ENCODE measurements around the gene MPZL1. TPM values are rescaled to one million over a fixed set of nuclear protein-coding genes. Genes with fewer than 3 reads are reported as not detected.

Gene MPZL1
- total and polyA plus RNA-seq, 4 donors, result 11.3 to 26.1 (median 16.8) TPM

DNA sequence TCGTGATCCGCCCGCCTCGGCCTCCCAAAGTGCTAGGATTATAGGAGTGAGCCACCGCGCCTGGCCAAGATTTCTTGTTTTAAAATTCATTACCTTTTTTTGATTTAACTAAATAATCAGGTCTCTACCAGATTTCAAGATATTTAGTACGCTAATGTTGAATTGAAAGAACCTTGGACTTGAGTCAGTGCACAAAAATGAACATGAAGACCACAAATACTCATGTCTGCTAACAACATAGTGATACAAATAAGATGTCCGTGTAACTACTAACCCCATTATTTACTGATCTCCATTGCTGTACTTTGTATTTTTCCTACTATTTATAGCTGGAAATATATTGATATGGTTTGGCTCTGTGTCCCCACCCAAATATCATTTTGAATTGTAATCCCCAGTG, 16.4 kb downstream of the MPZL1 start:
- no peak overlapping the region for H3K9ac ChIP-seq (ENCODE audit: low read depth in 1 of 2, low read length in 2 of 2)
- no peak for DNase-seq (ENCODE audit: low spot score)
- no peak overlapping the region for H3K27ac ChIP-seq (ENCODE audit: low read depth in 1 of 2, low read length in 2 of 2)
- no peak for TF ChIP-seq HNF4A (conservative IDR thresholded peaks at IDR 0.05)
- TF ChIP-seq, protein P1, sequence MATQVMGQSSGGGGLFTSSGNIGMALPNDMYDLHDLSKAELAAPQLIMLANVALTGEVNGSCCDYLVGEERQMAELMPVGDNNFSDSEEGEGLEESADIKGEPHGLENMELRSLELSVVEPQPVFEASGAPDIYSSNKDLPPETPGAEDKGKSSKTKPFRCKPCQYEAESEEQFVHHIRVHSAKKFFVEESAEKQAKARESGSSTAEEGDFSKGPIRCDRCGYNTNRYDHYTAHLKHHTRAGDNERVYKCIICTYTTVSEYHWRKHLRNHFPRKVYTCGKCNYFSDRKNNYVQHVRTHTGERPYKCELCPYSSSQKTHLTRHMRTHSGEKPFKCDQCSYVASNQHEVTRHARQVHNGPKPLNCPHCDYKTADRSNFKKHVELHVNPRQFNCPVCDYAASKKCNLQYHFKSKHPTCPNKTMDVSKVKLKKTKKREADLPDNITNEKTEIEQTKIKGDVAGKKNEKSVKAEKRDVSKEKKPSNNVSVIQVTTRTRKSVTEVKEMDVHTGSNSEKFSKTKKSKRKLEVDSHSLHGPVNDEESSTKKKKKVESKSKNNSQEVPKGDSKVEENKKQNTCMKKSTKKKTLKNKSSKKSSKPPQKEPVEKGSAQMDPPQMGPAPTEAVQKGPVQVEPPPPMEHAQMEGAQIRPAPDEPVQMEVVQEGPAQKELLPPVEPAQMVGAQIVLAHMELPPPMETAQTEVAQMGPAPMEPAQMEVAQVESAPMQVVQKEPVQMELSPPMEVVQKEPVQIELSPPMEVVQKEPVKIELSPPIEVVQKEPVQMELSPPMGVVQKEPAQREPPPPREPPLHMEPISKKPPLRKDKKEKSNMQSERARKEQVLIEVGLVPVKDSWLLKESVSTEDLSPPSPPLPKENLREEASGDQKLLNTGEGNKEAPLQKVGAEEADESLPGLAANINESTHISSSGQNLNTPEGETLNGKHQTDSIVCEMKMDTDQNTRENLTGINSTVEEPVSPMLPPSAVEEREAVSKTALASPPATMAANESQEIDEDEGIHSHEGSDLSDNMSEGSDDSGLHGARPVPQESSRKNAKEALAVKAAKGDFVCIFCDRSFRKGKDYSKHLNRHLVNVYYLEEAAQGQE (IDR thresholded peaks at IDR 0.05), result no peak
- TF ChIP-seq, protein P2, sequence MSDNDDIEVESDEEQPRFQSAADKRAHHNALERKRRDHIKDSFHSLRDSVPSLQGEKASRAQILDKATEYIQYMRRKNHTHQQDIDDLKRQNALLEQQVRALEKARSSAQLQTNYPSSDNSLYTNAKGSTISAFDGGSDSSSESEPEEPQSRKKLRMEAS (IDR thresholded peaks at IDR 0.05), result no peak
- no peak for TF ChIP-seq RXRA (IDR thresholded peaks at IDR 0.05)
- TF ChIP-seq YY1 (IDR thresholded peaks at IDR 0.05), result no peak
- no peak for TF ChIP-seq RAD21 (IDR thresholded peaks at IDR 0.05)
- H3K9me3 ChIP-seq (ENCODE audit: control insufficient read depth in 4 of 4, low read length in 3 of 4), result no peaks in the 10 kb centered on the region
- no peaks in the 10 kb centered on the region for H3K36me3 ChIP-seq (ENCODE audit: control insufficient read depth in 4 of 4, insufficient read depth in 3 of 4, low read depth in 1 of 4, low read length in 3 of 4)
- no peak overlapping the region for H3K4me3 ChIP-seq (ENCODE audit: low read depth in 1 of 3, low read length in 3 of 3)
- peaks cover 0 to 4% (median 0%) of the 10 kb centered on the region in 4 donors for H3K4me1 ChIP-seq (ENCODE audit: control insufficient read depth in 4 of 4, insufficient read depth in 4 of 4, low read length in 3 of 4)
- H3K27me3 ChIP-seq (ENCODE audit: control insufficient read depth in 4 of 4, insufficient read depth in 4 of 4, low read length in 3 of 4), result no peaks in the 10 kb centered on the region
- WGBS, result 98% methylated on average over 8 of the region's 8 CpGs

DNA sequence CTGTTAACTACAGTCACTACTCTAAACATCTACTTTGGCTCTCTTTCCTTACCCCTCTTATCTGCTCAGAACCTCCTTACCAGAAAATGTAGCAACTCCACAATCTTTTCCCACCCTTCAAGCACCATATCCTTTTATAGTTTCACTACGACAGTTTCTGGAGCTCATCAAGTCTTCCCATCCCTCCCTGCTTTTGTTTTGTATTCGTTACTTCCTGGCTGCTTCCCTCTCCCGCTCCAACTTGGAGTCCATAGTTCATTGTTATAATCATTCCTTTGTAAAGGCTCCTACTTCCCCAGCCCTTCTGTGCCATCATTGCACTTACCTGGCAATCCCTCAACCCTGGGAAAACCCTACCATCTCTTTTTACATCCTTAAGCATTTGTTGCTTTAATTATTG, 18.0 kb downstream of the MPZL1 start:
- WGBS, result 71% methylated on average over 3 of the region's 3 CpGs
- Histone ChIP-seq H3K4me1 (ENCODE audit: control insufficient read depth in 4 of 4, insufficient read depth in 4 of 4, low read length in 3 of 4) (peaks cover 0 to 4% (median 0%) of the 10 kb centered on the region in 4 donors), H3K9me3 (ENCODE audit: control insufficient read depth in 4 of 4, low read length in 3 of 4) (no peaks in the 10 kb centered on the region), H3K27me3 (ENCODE audit: control insufficient read depth in 4 of 4, insufficient read depth in 4 of 4, low read length in 3 of 4) (no peaks in the 10 kb centered on the region), H3K27ac (ENCODE audit: low read depth in 1 of 2, low read length in 2 of 2) (no peak overlapping the region), H3K4me3 (ENCODE audit: low read depth in 1 of 3, low read length in 3 of 3) (no peak overlapping the region), H3K9ac (ENCODE audit: low read depth in 1 of 2, low read length in 2 of 2) (no peak overlapping the region), H3K36me3 (ENCODE audit: control insufficient read depth in 4 of 4, insufficient read depth in 3 of 4, low read depth in 1 of 4, low read length in 3 of 4) (no peaks in the 10 kb centered on the region)
- TF ChIP-seq SP1 (IDR thresholded peaks at IDR 0.05) (no peak), GABPA (IDR thresholded peaks at IDR 0.05 in 1 of 2, conservative IDR thresholded peaks at IDR 0.05 in 1 of 2) (no peak), JUND (IDR thresholded peaks at IDR 0.05) (no peak), RAD21 (IDR thresholded peaks at IDR 0.05) (no peak), EGR1 (IDR thresholded peaks at IDR 0.05; ENCODE audit: low read depth in 2 of 2) (no peak), TAF1 (conservative IDR thresholded peaks at IDR 0.05) (no peak), NR2F2 (IDR thresholded peaks at IDR 0.05) (no peak), FOXA1 (IDR thresholded peaks at IDR 0.05) (no peak), FOXA2 (IDR thresholded peaks at IDR 0.05) (no peak), HNF4G (IDR thresholded peaks at IDR 0.05) (no peak), RXRA (IDR thresholded peaks at IDR 0.05) (no peak), YY1 (IDR thresholded peaks at IDR 0.05) (no peak), HNF4A (conservative IDR thresholded peaks at IDR 0.05) (no peak)
- TF ChIP-seq, protein P1 (IDR thresholded peaks at IDR 0.05), result no peak
- TF ChIP-seq, protein P3, sequence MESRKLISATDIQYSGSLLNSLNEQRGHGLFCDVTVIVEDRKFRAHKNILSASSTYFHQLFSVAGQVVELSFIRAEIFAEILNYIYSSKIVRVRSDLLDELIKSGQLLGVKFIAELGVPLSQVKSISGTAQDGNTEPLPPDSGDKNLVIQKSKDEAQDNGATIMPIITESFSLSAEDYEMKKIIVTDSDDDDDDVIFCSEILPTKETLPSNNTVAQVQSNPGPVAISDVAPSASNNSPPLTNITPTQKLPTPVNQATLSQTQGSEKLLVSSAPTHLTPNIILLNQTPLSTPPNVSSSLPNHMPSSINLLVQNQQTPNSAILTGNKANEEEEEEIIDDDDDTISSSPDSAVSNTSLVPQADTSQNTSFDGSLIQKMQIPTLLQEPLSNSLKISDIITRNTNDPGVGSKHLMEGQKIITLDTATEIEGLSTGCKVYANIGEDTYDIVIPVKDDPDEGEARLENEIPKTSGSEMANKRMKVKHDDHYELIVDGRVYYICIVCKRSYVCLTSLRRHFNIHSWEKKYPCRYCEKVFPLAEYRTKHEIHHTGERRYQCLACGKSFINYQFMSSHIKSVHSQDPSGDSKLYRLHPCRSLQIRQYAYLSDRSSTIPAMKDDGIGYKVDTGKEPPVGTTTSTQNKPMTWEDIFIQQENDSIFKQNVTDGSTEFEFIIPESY (IDR thresholded peaks at IDR 0.05), result no peak
- TF ChIP-seq, protein P2 (IDR thresholded peaks at IDR 0.05), result no peak
- TF ChIP-seq, protein P4, sequence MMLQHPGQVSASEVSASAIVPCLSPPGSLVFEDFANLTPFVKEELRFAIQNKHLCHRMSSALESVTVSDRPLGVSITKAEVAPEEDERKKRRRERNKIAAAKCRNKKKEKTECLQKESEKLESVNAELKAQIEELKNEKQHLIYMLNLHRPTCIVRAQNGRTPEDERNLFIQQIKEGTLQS (IDR thresholded peaks at IDR 0.05), result no peak
- TF ChIP-seq, protein P5, sequence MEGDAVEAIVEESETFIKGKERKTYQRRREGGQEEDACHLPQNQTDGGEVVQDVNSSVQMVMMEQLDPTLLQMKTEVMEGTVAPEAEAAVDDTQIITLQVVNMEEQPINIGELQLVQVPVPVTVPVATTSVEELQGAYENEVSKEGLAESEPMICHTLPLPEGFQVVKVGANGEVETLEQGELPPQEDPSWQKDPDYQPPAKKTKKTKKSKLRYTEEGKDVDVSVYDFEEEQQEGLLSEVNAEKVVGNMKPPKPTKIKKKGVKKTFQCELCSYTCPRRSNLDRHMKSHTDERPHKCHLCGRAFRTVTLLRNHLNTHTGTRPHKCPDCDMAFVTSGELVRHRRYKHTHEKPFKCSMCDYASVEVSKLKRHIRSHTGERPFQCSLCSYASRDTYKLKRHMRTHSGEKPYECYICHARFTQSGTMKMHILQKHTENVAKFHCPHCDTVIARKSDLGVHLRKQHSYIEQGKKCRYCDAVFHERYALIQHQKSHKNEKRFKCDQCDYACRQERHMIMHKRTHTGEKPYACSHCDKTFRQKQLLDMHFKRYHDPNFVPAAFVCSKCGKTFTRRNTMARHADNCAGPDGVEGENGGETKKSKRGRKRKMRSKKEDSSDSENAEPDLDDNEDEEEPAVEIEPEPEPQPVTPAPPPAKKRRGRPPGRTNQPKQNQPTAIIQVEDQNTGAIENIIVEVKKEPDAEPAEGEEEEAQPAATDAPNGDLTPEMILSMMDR (IDR thresholded peaks at IDR 0.05; ENCODE audit: low read depth, low read length, missing input control), result no peak
- no peak for DNase-seq (ENCODE audit: low spot score)

Data from liver (tissue), 9 donors.